Measurements from ENCODE around the gene IL21R. TPM values are rescaled to one million over a fixed set of nuclear protein-coding genes. Genes with fewer than 3 reads are reported as not detected.

IL21R gene
- total and polyA plus RNA-seq, 10 of the 15 experiments (the other 5 are each of a cell fraction or from before 2014, with no cell fraction given): 5.3 to 138 (median 82.5) TPM

- ChIA-PET CTCF (interaction anchor here (0.7 to 1.5 kb wide), 2 partner anchors 13 to 18 kb away, joined by 3 to 4 read pairs; no protein-coding TSS in a partner anchor), RAD21 (ENCODE audit: unreplicated experiment) (no interaction called here), POLR2A (interaction anchor here (1.3 kb wide), 1 partner anchor 11 kb away, joined by 3 read pairs; no protein-coding TSS in a partner anchor), SMC1A (ENCODE audit: uncharacterized antibody, unreplicated experiment) (no interaction called here)
- FAIRE-seq (no peak), DNase-seq (ENCODE audit: low read depth, low spot score) (no peak), ATAC-seq (no peak)
- Histone ChIP-seq H3K4me2 (ENCODE audit: control insufficient read depth, insufficient read depth) (no peak overlapping the region), H3K27ac (ENCODE audit: control insufficient read depth, insufficient read depth) (no peak overlapping the region), H3K36me3 (ENCODE audit: control insufficient read depth in 2 of 2, insufficient read depth in 2 of 2, low read length in 1 of 2) (no peaks in the 10 kb centered on the region), H3K9ac (ENCODE audit: control insufficient read depth, insufficient read depth, low read length) (no peak overlapping the region), H4K20me1 (ENCODE audit: control insufficient read depth, insufficient read depth) (no peaks in the 10 kb centered on the region), H3K4me3 (no peak overlapping the region), H2AFZ (ENCODE audit: control insufficient read depth, low read depth, low read length) (no peak overlapping the region), H3K27me3 (replicated peaks in 1 of 2; ENCODE audit: control insufficient read depth in 2 of 2, insufficient read depth in 2 of 2, low read length in 1 of 2) (no peaks in the 10 kb centered on the region), H3K79me2 (ENCODE audit: control insufficient read depth, insufficient read depth, low read length) (no peaks in the 10 kb centered on the region), H3K9me3 (replicated peaks; ENCODE audit: control insufficient read depth, insufficient read depth, low read length) (peaks cover 17% of the 10 kb centered on the region), H3K4me1 (ENCODE audit: control insufficient read depth, insufficient read depth, low read length) (peaks cover 37% of the 10 kb centered on the region)
- intact Hi-C loops (cut with micrococcal nuclease; ENCODE audit: unreplicated experiment): no loop called here
- no peak for TF ChIP-seq ATF2 (IDR thresholded peaks at IDR 0.05; ENCODE audit: low read length)
- no peak for TF ChIP-seq SIN3A (IDR thresholded peaks at IDR 0.05; ENCODE audit: low read depth, low read length)
- no peak for TF ChIP-seq MTA2 (IDR thresholded peaks at IDR 0.05; ENCODE audit: low read depth)
- no peak for TF ChIP-seq PKNOX1 (IDR thresholded peaks at IDR 0.05)
- TF ChIP-seq IKZF1 (conservative IDR thresholded peaks at IDR 0.05): no peak
- TF ChIP-seq SUZ12 (IDR thresholded peaks at IDR 0.05; ENCODE audit: unreplicated experiment): no peak
- no peak for TF ChIP-seq ZNF217 (IDR thresholded peaks at IDR 0.05)
- TF ChIP-seq E4F1 (IDR thresholded peaks at IDR 0.05; ENCODE audit: borderline replicate concordance, partially characterized antibody): no peak
- TF ChIP-seq ZNF622 (IDR thresholded peaks at IDR 0.05): no peak
- no peak for TF ChIP-seq PRDM15 (CRISPR knock-in tag; IDR thresholded peaks at IDR 0.05)
- TF ChIP-seq PAX8 (IDR thresholded peaks at IDR 0.05): no peak
- TF ChIP-seq KAT2A (conservative IDR thresholded peaks at IDR 0.05; ENCODE audit: control insufficient read depth, low read depth, low read length): no peak
- no peak for TF ChIP-seq TCF12 (IDR thresholded peaks at IDR 0.05; ENCODE audit: low read depth, low read length)
- BruUV-seq (replicated peaks): no TSS peak
- in situ Hi-C loops (cut with MboI): no loop called here
Measured at GRCh38 chr16:27381236-27381635, 20.7 kb upstream of the IL21R start.
